GM18499 (cell line): ENCODE measurements around the gene BICD2.
"Not testable (repeated sequence)": the region's sequence is repeated elsewhere in the genome, so short reads cannot be mapped to it uniquely, and the experiment has no call there.

Experiments
- ATAC-seq: cut with Tn5 transposase; IDR thresholded peaks from one replicate; pipeline ENCODE4 v1.9.1; 2021; ENCODE audit warnings: moderate number of reproducible peaks; ENCODE audit not compliant: insufficient read depth, unreplicated experiment

BICD2 gene

GRCh38 chr9:92771309-92771708, 6.7 kb upstream of the BICD2 start:
- no peak for ATAC-seq

GRCh38 chr9:92770360-92770995, 5.8 kb upstream of the BICD2 start:
- ATAC-seq: no peak

GRCh38 chr9:92769990-92770359, 5.3 kb upstream of the BICD2 start:
- no peak for ATAC-seq

- ATAC-seq: no peak
Observed at GRCh38 chr9:92769286-92769685, 4.7 kb upstream of the BICD2 start.

- ATAC-seq: not testable (repeated sequence)
Observed at GRCh38 chr9:92768816-92769215, 4.2 kb upstream of the BICD2 start.

GRCh38 chr9:92767066-92768054, 2.7 kb upstream of the BICD2 start:
- ATAC-seq: no peak

- peak; percentile 76 for ATAC-seq
Observed at GRCh38 chr9:92764988-92765936, 629 bp upstream of the BICD2 start.

GRCh38 chr9:92763721-92764380, 782 bp downstream of the BICD2 start:
- ATAC-seq: no peak

- no peak for ATAC-seq
Observed at GRCh38 chr9:92762781-92763708, 1.6 kb downstream of the BICD2 start.

GRCh38 chr9:92762196-92762595, 2.4 kb downstream of the BICD2 start:
- ATAC-seq: no peak

- no peak for ATAC-seq
Observed at GRCh38 chr9:92761686-92762085, 2.9 kb downstream of the BICD2 start.

GRCh38 chr9:92760494-92760893, 4.1 kb downstream of the BICD2 start:
- no peak for ATAC-seq

GRCh38 chr9:92760070-92760469, 4.6 kb downstream of the BICD2 start:
- no peak for ATAC-seq

GRCh38 chr9:92759446-92759845, 5.2 kb downstream of the BICD2 start:
- ATAC-seq: no peak

- no peak for ATAC-seq
Observed at GRCh38 chr9:92756792-92757191, 7.8 kb downstream of the BICD2 start.

GRCh38 chr9:92754091-92754745, 10.4 kb downstream of the BICD2 start:
- ATAC-seq: no peak

GRCh38 chr9:92752812-92753404, 11.7 kb downstream of the BICD2 start:
- no peak for ATAC-seq

GRCh38 chr9:92749934-92750315, 14.7 kb downstream of the BICD2 start:
- no peak for ATAC-seq
